Trophoblast cell (in vitro differentiated cells and primary cell): Measurements from ENCODE around the gene BNC2.

Experiments
- DNase-seq, 2 donors: peaks; one replicate each; pipeline ENCODE4 v3.0.0-alpha.2; 2016
- H2AFZ ChIP-seq: 2 replicates; pipeline ENCODE4 v1.6.1; 2013; ENCODE audit warnings: low read length, moderate library complexity, mild to moderate bottlenecking; ENCODE audit not compliant: insufficient read depth, poor library complexity
- H2AK5ac ChIP-seq: 2 replicates; pipeline ENCODE4 v1.6.1; 2013; ENCODE audit warnings: mild to moderate bottlenecking, low read length
- H2BK120ac ChIP-seq: 2 replicates; pipeline ENCODE4 v1.6.1; 2013; ENCODE audit warnings: low read length, mild to moderate bottlenecking, moderate library complexity; ENCODE audit not compliant: insufficient read depth, poor library complexity
- H2BK12ac ChIP-seq: 2 replicates; pipeline ENCODE4 v1.6.1; 2013; ENCODE audit warnings: mild to moderate bottlenecking, low read length, moderate library complexity
- H2BK5ac ChIP-seq: 2 replicates; pipeline ENCODE4 v1.6.1; 2013; ENCODE audit warnings: low read length, low read depth, moderate library complexity, mild to moderate bottlenecking; ENCODE audit not compliant: poor library complexity
- H3K14ac ChIP-seq: 2 replicates; pipeline ENCODE4 v1.6.1; 2013; ENCODE audit warnings: mild to moderate bottlenecking, low read length
- H3K18ac ChIP-seq: 2 replicates; pipeline ENCODE4 v1.6.1; 2013; ENCODE audit warnings: mild to moderate bottlenecking, low read length
- H3K23ac ChIP-seq: 2 replicates; pipeline ENCODE4 v1.6.1; 2013; ENCODE audit warnings: low read length
- H3K27ac ChIP-seq: 2 replicates; pipeline ENCODE4 v1.5.1; 2013; ENCODE audit warnings: low read depth, mild to moderate bottlenecking, inconsistent platforms, low read length, moderate library complexity
- H3K27me3 ChIP-seq: 2 replicates; pipeline ENCODE4 v1.6.1; 2013; ENCODE audit warnings: inconsistent platforms, mild to moderate bottlenecking, low read length, moderate library complexity; ENCODE audit not compliant: insufficient read depth
- H3K36me3 ChIP-seq, 2 experiments: 1 replicate in 1 of 2; 2 replicates in 1 of 2; pipeline ENCODE4 v1.6.1; 2013; ENCODE audit warnings: low read length in 2 of 2, mild to moderate bottlenecking in 2 of 2, moderate library complexity in 1 of 2; ENCODE audit not compliant: insufficient read depth in 2 of 2, control insufficient read depth in 1 of 2
- H3K4ac ChIP-seq: 2 replicates; pipeline ENCODE4 v1.6.1; 2013; ENCODE audit warnings: low read depth, mild to moderate bottlenecking, low read length, moderate library complexity
- H3K4me1 ChIP-seq, 2 experiments: 1 replicate in 1 of 2; 2 replicates in 1 of 2; pipeline ENCODE4 v1.6.1; 2013; ENCODE audit warnings: low read length in 2 of 2, mild to moderate bottlenecking in 2 of 2, moderate library complexity in 1 of 2; ENCODE audit not compliant: insufficient read depth in 2 of 2, control insufficient read depth in 1 of 2
- H3K4me2 ChIP-seq: 2 replicates; pipeline ENCODE4 v1.6.1; 2013; ENCODE audit warnings: inconsistent platforms, mild to moderate bottlenecking, low read length, moderate library complexity
- H3K4me3 ChIP-seq: 2 replicates; pipeline ENCODE4 v1.5.1; 2013; ENCODE audit warnings: mild to moderate bottlenecking, low read depth, low read length, inconsistent platforms
- H3K79me1 ChIP-seq: one replicate; pipeline ENCODE4 v1.6.1; 2013; ENCODE audit warnings: low read length
- H3K79me2 ChIP-seq: 2 replicates; pipeline ENCODE4 v1.6.1; 2013; ENCODE audit warnings: low read length, mild to moderate bottlenecking; ENCODE audit not compliant: control insufficient read depth, insufficient read depth, poor library complexity
- H3K9ac ChIP-seq: 2 replicates; pipeline ENCODE4 v1.6.1; 2013; ENCODE audit warnings: mild to moderate bottlenecking, low read length
- H3K9me3 ChIP-seq: 2 replicates; pipeline ENCODE4 v1.6.1; 2013; ENCODE audit warnings: low read depth, mild to moderate bottlenecking, control low read depth, inconsistent platforms, low read length; ENCODE audit not compliant: insufficient read depth
- H4K12ac ChIP-seq: 2 replicates; pipeline ENCODE4 v1.6.1; 2013; ENCODE audit warnings: low read depth, mild to moderate bottlenecking, low read length, moderate library complexity
- H4K8ac ChIP-seq: 2 replicates; pipeline ENCODE4 v1.6.1; 2013; ENCODE audit warnings: low read depth, mild to moderate bottlenecking, low read length, moderate library complexity
- H4K91ac ChIP-seq: one replicate; pipeline ENCODE4 v1.6.1; 2013; ENCODE audit warnings: low read depth, mild to moderate bottlenecking, low read length, moderate library complexity
- WGBS: extraction: QIAGEN DNeasy Blood & Tissue Kit; methylation state at CpG from one replicate; pipeline ENCODE4 v1.1.7; 2013; ENCODE audit warnings: missing lambda C conversion rate; ENCODE audit not compliant: insufficient read length, insufficient coverage; ENCODE audit errors: extremely low coverage; 5-methylcytosine and 5-hydroxymethylcytosine counted together

BNC2 gene

GRCh38 chr9:16745359-16745758, 125.1 kb downstream of the BNC2 start:
- no peak overlapping the region for H3K4ac ChIP-seq
- H3K23ac ChIP-seq, result no peak overlapping the region
- no peak overlapping the region for H3K4me2 ChIP-seq
- no peaks in the 10 kb centered on the region for H3K4me1 ChIP-seq
- H3K4me3 ChIP-seq, result no peak overlapping the region
- no peak overlapping the region for H3K9ac ChIP-seq
- H3K27ac ChIP-seq, result no peak overlapping the region
- no peak for DNase-seq
- no peak overlapping the region for H2BK5ac ChIP-seq
- no peak overlapping the region for H2BK12ac ChIP-seq
- H4K91ac ChIP-seq, result no peak overlapping the region
- H3K18ac ChIP-seq, result no peak overlapping the region
- WGBS, result no CpG with 5 or more reads among the region's 5 CpGs
- no peak overlapping the region for H4K8ac ChIP-seq
- H2AFZ ChIP-seq, result no peak overlapping the region
- no peak overlapping the region for H4K12ac ChIP-seq
- no peaks in the 10 kb centered on the region for H3K36me3 ChIP-seq
- H2AK5ac ChIP-seq, result no peak overlapping the region
- no peaks in the 10 kb centered on the region for H3K27me3 ChIP-seq
- H3K79me2 ChIP-seq, result no peaks in the 10 kb centered on the region
- H3K9me3 ChIP-seq, result no peaks in the 10 kb centered on the region
- no peak overlapping the region for H2BK120ac ChIP-seq
- H3K79me1 ChIP-seq, result no peaks in the 10 kb centered on the region
- no peak overlapping the region for H3K14ac ChIP-seq

- H3K4me2 ChIP-seq, result no peak overlapping the region
- no peak for DNase-seq
- H3K23ac ChIP-seq, result no peak overlapping the region
- no peak overlapping the region for H3K14ac ChIP-seq
- H2BK5ac ChIP-seq, result no peak overlapping the region
- no peak overlapping the region for H2AK5ac ChIP-seq
- no peak overlapping the region for H3K27ac ChIP-seq
- H4K8ac ChIP-seq, result no peak overlapping the region
- no peak overlapping the region for H2AFZ ChIP-seq
- no peak overlapping the region for H3K4ac ChIP-seq
- no peak overlapping the region for H3K9ac ChIP-seq
- H2BK120ac ChIP-seq, result no peak overlapping the region
- no peak overlapping the region for H4K91ac ChIP-seq
- H3K36me3 ChIP-seq, result no peaks in the 10 kb centered on the region
- H3K79me2 ChIP-seq, result no peaks in the 10 kb centered on the region
- no peak overlapping the region for H3K18ac ChIP-seq
- no peaks in the 10 kb centered on the region for H3K27me3 ChIP-seq
- no peaks in the 10 kb centered on the region for H3K79me1 ChIP-seq
- WGBS, result no CpG with 5 or more reads among the region's 2 CpGs
- no peak overlapping the region for H3K4me3 ChIP-seq
- no peak overlapping the region for H4K12ac ChIP-seq
- H2BK12ac ChIP-seq, result no peak overlapping the region
- no peaks in the 10 kb centered on the region for H3K9me3 ChIP-seq
- no peaks in the 10 kb centered on the region for H3K4me1 ChIP-seq
Measured at GRCh38 chr9:16744394-16744793, 126.1 kb downstream of the BNC2 start.

GRCh38 chr9:16743375-16743774, 127.1 kb downstream of the BNC2 start:
- Histone ChIP-seq H2AFZ (no peak overlapping the region), H3K23ac (no peak overlapping the region), H3K4me3 (no peak overlapping the region), H3K36me3 (no peaks in the 10 kb centered on the region), H3K4ac (no peak overlapping the region), H3K4me1 (no peaks in the 10 kb centered on the region), H3K18ac (no peak overlapping the region), H3K27ac (no peak overlapping the region), H2BK5ac (no peak overlapping the region), H4K12ac (no peak overlapping the region), H2AK5ac (no peak overlapping the region), H3K14ac (no peak overlapping the region), H3K27me3 (no peaks in the 10 kb centered on the region), H3K79me2 (no peaks in the 10 kb centered on the region), H2BK120ac (no peak overlapping the region), H2BK12ac (no peak overlapping the region), H4K8ac (no peak overlapping the region), H3K79me1 (no peaks in the 10 kb centered on the region), H3K4me2 (no peak overlapping the region), H4K91ac (no peak overlapping the region), H3K9ac (no peak overlapping the region), H3K9me3 (no peaks in the 10 kb centered on the region)
- no peak for DNase-seq
- WGBS, result no CpG with 5 or more reads among the region's 4 CpGs

GRCh38 chr9:16735001-16735400, 135.5 kb downstream of the BNC2 start:
- H3K14ac ChIP-seq, result no peak overlapping the region
- no peaks in the 10 kb centered on the region for H3K36me3 ChIP-seq
- no peaks in the 10 kb centered on the region for H3K79me1 ChIP-seq
- no peak overlapping the region for H3K9ac ChIP-seq
- no peaks in the 10 kb centered on the region for H3K4me1 ChIP-seq
- H3K18ac ChIP-seq, result no peak overlapping the region
- no peak overlapping the region for H2AK5ac ChIP-seq
- no peak overlapping the region for H4K91ac ChIP-seq
- no peak for DNase-seq
- H2AFZ ChIP-seq, result no peak overlapping the region
- H2BK120ac ChIP-seq, result no peak overlapping the region
- H3K79me2 ChIP-seq, result no peaks in the 10 kb centered on the region
- no peak overlapping the region for H2BK5ac ChIP-seq
- no peak overlapping the region for H2BK12ac ChIP-seq
- H3K4me3 ChIP-seq, result no peak overlapping the region
- no peak overlapping the region for H3K4me2 ChIP-seq
- H4K12ac ChIP-seq, result no peak overlapping the region
- no peaks in the 10 kb centered on the region for H3K9me3 ChIP-seq
- no peaks in the 10 kb centered on the region for H3K27me3 ChIP-seq
- H3K23ac ChIP-seq, result no peak overlapping the region
- no peak overlapping the region for H4K8ac ChIP-seq
- no peak overlapping the region for H3K27ac ChIP-seq
- no peak overlapping the region for H3K4ac ChIP-seq
